ENCODE results near the gene PLXNB2.

PLXNB2 gene

DNA sequence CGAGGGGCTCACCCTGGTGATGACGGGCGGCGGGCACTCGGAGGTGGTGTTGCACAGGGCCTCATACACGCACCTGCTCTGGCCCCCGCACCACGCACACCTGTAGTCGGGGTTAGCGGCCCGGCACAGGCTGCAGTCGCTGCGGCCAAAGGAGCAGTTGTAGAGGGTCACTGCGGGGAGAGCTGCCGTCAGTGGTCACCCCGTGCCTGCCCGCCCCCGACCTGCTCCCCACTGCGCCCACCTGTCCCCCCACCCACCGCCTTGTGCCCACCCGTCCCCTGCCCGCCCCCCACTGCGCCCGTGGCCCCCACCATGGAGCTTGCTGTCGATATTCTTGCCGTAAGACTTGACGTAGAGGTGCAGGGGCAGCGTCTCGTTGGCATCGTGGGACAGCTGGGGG, 23.6 kb downstream of the PLXNB2 start:
- Histone ChIP-seq H3K36me3 (ENCODE audit: control insufficient read depth, low read length) (peaks cover 78% of the 10 kb centered on the region), H3K9me3 (ENCODE audit: control insufficient read depth, insufficient read depth, low read length) (no peaks in the 10 kb centered on the region), H3K4me1 (ENCODE audit: control insufficient read depth, low read length) (no peaks in the 10 kb centered on the region), H3K4me2 (ENCODE audit: low read length) (no peak overlapping the region), H4K20me1 (ENCODE audit: control insufficient read depth, insufficient read depth, low read depth, low read length) (no peaks in the 10 kb centered on the region), H3K4me3 (ENCODE audit: low read length) (no peak overlapping the region), H3F3A (ENCODE audit: control insufficient read depth, insufficient read depth) (no peaks in the 10 kb centered on the region), H3K27me3 (ENCODE audit: control insufficient read depth, low read length) (no peaks in the 10 kb centered on the region), H3K79me2 (ENCODE audit: control insufficient read depth, low read length) (peaks cover 3% of the 10 kb centered on the region; the same call in 1 of the 2 replicates), H3K27ac (ENCODE audit: low read depth, low read length) (no peak overlapping the region), H3K9me2 (replicated peaks; ENCODE audit: control insufficient read depth, low read length) (no peaks in the 10 kb centered on the region)
- TF ChIP-seq, protein P1, sequence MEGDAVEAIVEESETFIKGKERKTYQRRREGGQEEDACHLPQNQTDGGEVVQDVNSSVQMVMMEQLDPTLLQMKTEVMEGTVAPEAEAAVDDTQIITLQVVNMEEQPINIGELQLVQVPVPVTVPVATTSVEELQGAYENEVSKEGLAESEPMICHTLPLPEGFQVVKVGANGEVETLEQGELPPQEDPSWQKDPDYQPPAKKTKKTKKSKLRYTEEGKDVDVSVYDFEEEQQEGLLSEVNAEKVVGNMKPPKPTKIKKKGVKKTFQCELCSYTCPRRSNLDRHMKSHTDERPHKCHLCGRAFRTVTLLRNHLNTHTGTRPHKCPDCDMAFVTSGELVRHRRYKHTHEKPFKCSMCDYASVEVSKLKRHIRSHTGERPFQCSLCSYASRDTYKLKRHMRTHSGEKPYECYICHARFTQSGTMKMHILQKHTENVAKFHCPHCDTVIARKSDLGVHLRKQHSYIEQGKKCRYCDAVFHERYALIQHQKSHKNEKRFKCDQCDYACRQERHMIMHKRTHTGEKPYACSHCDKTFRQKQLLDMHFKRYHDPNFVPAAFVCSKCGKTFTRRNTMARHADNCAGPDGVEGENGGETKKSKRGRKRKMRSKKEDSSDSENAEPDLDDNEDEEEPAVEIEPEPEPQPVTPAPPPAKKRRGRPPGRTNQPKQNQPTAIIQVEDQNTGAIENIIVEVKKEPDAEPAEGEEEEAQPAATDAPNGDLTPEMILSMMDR (IDR thresholded peaks at IDR 0.05; ENCODE audit: low read depth, low read length, poor library complexity, severe bottlenecking): no peak
- TF ChIP-seq EZH2phosphoT487 (IDR thresholded peaks at IDR 0.05; ENCODE audit: borderline replicate concordance, low read length): no peak

DNA sequence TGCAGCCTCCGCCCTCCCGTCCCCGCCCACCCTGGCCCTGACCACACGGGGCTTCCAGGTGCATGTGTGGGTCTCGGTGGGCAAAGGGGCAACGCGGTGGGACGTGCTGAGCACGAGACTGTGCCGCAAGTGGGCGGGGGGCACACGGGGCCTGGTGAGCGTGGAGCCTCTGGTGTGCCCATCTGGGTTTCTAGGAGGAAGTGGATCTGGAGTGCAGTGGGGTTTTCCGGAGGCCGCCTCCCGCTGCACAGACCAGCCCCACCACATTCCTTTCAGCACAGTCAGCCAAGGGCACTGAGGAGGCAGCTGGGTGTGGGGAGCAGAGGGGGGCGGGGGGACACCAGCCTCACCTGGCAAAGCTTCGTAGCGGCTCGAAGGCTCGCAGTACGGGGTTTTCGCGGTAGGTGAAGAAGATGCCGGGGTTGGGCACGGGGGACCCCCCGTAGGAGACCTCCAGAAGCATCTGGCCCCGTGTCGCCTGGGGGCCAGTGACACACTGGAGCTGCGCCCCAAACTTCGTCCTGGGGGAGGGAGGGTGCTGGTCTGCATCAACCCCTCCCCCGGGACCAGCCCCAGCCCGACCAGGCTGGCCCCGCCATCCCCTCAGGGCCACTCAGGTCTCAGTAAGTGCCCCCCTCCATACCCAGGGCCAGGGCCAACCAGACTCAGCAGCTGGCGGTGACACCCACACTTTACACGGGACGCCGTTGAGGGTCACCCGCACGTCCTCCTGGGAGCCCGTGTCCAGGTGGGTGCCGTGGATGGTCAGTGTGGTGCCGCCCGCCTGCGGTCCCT, 24.9 kb downstream of the PLXNB2 start:
- TF ChIP-seq, protein P1 (IDR thresholded peaks at IDR 0.05; ENCODE audit: low read depth, low read length, poor library complexity, severe bottlenecking): no peak
- no peak for TF ChIP-seq EZH2phosphoT487 (IDR thresholded peaks at IDR 0.05; ENCODE audit: borderline replicate concordance, low read length)
- H3K27me3 ChIP-seq (ENCODE audit: control insufficient read depth, low read length): no peaks in the 10 kb centered on the region
- no peaks in the 10 kb centered on the region for H3F3A ChIP-seq (ENCODE audit: control insufficient read depth, insufficient read depth)
- no peak overlapping the region for H3K4me2 ChIP-seq (ENCODE audit: low read length)
- no peaks in the 10 kb centered on the region for H4K20me1 ChIP-seq (ENCODE audit: control insufficient read depth, insufficient read depth, low read depth, low read length)
- H3K4me1 ChIP-seq (ENCODE audit: control insufficient read depth, low read length): no peaks in the 10 kb centered on the region
- H3K9me3 ChIP-seq (ENCODE audit: control insufficient read depth, insufficient read depth, low read length): no peaks in the 10 kb centered on the region
- H3K27ac ChIP-seq (ENCODE audit: low read depth, low read length): no peak overlapping the region
- no peaks in the 10 kb centered on the region for H3K79me2 ChIP-seq (ENCODE audit: control insufficient read depth, low read length)
- no peak overlapping the region for H3K4me3 ChIP-seq (ENCODE audit: low read length)
- H3K9me2 ChIP-seq (replicated peaks; ENCODE audit: control insufficient read depth, low read length): no peaks in the 10 kb centered on the region
- H3K36me3 ChIP-seq (ENCODE audit: control insufficient read depth, low read length): peaks cover 78% of the 10 kb centered on the region

DNA sequence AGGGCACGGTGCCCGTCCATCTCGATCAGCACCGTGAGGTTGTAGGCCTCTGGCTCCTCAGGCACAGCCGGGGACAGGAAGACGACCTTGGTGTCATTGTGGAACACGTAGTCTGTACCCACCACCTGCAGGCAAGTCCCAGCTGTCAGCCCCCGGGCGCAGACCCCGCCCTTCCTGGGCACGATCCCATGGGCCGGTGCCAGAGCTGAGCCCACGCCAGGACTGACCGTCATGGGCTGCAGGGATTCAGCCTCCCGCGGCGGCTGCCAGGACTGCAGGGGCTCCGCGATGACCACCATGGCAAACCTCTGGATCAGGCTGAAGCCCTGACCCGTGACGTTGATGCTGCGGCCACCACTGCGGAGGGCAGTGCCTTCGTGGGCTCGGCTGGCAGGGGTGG, 25.5 kb downstream of the PLXNB2 start:
- no peak overlapping the region for H3K27ac ChIP-seq (ENCODE audit: low read depth, low read length)
- H4K20me1 ChIP-seq (ENCODE audit: control insufficient read depth, insufficient read depth, low read depth, low read length): no peaks in the 10 kb centered on the region
- no peaks in the 10 kb centered on the region for H3F3A ChIP-seq (ENCODE audit: control insufficient read depth, insufficient read depth)
- H3K9me2 ChIP-seq (replicated peaks; ENCODE audit: control insufficient read depth, low read length): no peaks in the 10 kb centered on the region
- no peaks in the 10 kb centered on the region for H3K9me3 ChIP-seq (ENCODE audit: control insufficient read depth, insufficient read depth, low read length)
- TF ChIP-seq, protein P1 (IDR thresholded peaks at IDR 0.05; ENCODE audit: low read depth, low read length, poor library complexity, severe bottlenecking): no peak
- TF ChIP-seq EZH2phosphoT487 (IDR thresholded peaks at IDR 0.05; ENCODE audit: borderline replicate concordance, low read length): no peak
- H3K27me3 ChIP-seq (ENCODE audit: control insufficient read depth, low read length): no peaks in the 10 kb centered on the region
- no peaks in the 10 kb centered on the region for H3K79me2 ChIP-seq (ENCODE audit: control insufficient read depth, low read length)
- no peaks in the 10 kb centered on the region for H3K4me1 ChIP-seq (ENCODE audit: control insufficient read depth, low read length)
- peaks cover 77% of the 10 kb centered on the region for H3K36me3 ChIP-seq (ENCODE audit: control insufficient read depth, low read length)
- no peak overlapping the region for H3K4me2 ChIP-seq (ENCODE audit: low read length)
- H3K4me3 ChIP-seq (ENCODE audit: low read length): no peak overlapping the region
